NOMO-1 treated with dmso at 0.1 percent for 144 hours (cell line): Measurements from ENCODE around the gene MYO1F.

ENCODE experiments used
- DNase-seq: peaks from one replicate; lab custom pipeline; 2025; ENCODE audit not compliant: unreplicated experiment; lab: John Stamatoyannopoulos, UW

The MYO1F gene

DNA sequence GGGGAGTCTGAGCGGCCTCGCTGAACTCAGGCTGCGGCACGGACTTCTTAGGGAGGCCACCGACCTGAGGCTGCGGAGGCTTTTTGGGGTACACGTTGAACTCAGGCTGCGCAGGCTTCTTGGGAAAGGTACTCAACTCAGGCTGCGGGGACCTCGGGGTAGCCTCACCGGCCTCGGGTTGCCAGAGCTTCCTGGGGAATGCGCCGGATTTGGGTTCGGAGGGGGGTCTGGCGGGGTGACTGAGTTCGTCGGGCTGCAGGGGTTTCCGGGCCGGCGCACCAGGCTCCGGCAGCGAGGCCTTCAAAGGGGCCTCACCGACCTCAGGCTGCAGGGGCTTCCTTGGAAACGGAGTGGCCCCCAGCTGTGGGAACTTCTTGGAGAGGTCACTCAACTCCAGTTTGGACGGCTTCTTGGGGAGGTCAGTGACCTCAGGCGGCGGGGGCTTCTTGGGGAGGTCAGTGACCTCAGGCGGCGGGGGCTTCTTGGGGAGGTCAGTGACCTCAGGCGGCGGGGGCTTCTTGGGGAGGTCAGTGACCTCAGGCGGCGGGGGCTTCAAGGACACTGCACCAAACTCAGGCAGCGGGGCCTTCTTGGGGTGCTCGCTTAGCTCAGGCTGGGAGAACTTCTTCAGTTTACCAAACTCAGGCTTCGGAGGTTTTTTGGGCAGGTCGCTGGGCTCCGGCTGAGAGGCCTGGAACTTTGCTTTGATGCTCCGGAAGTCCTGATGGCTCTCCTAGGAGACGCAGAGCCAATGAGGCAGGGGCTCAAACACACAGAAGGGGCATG lies 78.0 kb downstream of the MYO1F start:
- no peak for DNase-seq

DNA sequence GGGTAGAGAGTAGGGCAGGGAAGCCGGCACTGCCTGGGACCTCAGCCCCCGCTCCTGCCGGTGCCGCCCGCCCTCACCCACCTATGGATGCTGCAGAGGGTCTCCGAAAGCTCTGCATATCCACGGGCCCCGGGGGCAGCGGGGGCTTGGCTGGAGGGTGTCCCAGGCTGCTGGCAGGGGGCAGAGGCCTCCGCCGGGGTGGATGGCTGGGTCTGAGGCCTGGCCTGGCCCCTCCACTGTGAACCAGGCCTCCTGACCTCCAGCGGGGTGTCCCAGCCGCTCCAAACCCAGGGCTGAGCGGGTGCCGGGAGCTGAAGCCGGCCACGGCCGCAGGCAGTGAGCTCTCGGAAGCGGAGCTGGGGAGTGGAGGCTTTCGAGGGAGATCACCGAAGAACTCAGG lies 78.9 kb downstream of the MYO1F start:
- DNase-seq: no peak

DNA sequence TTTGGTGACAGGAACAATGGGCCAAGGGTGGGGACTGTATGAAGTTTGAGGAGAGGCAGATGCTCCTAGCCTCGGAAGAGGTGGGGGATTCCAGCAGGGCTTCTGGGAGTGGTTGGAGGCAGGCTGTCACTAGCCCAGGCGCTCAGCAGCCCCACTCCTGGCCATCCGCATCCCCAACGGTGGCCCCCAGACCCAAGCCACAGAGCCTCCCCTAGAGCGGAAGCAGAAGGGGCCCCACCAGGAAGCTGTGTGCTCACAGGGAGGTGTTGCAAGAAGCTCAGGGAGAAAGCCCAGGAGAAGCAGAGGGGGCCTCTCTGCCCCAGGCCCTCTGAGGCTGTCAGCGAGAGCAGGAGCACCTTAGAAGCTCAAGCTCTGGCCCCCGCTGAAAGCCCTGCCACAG lies 83.1 kb downstream of the MYO1F start:
- DNase-seq: peak; percentile 95

DNA sequence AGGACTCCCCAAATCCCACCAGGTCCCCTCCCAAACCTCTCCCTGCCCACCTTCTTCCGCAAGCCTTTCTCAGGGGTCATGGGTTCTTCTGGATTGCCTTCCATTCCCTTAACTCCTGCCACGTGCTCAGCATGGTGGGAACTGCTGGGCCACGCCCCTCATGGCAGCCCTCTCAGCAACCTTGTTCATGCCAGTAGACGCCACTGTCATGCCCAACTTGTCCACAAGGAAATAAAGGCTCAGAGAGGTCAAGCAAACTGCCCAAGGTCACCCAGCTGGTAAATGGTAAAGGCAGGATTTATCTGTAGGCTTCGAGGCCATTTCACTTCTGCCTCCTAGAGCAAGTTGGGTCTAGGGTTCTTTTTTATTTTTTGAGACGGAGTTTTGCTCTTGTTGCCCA lies 85.7 kb downstream of the MYO1F start:
- no peak for DNase-seq

DNA sequence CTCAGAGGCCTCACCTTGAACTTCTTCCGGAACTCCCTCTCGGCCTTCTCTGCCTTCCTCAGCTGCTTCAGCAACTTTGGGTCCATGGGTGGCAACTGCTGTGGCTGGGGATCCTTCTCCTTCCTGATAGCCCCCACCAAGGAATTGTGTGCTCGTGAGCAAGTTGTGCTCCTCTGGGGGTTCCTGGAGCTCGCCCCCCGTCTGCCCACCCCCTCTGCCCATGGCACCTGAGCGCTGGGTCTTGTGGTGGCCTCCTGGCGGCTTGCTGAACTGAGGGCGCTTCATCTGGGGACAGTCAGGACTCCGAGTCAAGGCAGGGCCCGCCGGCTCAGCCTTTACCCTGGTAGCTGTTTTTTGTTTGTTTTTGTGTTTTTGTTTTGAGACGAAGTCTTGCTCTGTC lies 86.4 kb downstream of the MYO1F start:
- DNase-seq: no peak

DNA sequence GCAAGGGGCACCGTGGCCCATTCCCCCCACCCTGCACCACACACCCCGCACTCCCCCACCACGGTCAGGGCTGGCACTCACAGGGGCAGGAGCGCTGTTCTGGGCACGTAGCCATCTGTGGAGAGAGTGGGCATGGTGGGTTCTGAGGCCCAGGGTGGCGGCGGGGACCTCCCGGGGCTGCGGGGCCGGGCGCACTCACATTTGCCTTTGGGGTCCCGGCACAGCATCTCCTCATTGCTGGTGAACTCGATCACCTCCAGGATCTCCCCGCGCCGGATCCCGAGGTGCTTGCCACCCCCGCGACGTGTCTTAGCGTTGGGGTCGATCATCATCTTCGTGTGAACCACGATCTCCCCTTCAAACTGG lies 86.9 kb downstream of the MYO1F start:
- DNase-seq: no peak

DNA sequence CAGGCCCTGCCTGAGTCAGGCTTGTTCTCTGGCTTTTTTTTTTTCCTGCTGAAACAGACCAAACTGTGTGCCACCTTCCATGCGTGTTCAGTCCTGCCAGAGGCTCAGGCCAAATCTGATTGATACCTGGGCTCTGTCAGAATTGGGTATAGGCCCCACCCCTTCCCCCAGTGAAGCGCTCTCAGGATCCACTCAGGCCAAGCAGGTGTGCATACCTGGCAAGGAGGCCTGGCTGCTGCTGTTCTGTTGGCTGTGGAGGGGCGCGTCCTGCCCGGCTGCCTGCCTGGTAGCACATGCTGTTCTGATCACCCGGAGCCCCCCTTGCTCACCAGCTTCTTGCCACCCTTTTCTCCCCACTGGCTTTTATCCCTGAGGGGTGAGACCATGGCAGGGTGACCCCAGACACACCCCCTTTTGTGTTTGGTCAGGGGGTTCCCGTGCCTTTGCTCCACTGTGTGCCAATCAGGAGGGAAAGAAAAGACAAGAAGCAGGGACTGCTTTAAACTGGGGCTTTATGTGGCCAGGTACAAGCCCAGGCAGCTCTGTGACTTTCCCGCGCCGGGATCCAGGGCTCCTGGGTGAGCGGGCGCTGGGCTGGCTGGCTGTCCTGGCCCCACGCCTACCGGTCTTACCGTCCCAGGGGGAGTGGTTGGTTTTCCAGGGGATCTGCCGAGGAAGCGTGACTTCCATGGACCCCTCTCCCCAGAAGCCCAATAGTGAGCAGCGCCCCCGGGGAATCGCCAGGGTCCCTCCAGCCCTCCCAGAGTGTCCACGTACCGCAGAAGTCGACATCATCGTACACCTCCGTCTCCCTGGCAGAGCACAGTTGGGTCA lies 87.5 kb downstream of the MYO1F start:
- DNase-seq: no peak

DNA sequence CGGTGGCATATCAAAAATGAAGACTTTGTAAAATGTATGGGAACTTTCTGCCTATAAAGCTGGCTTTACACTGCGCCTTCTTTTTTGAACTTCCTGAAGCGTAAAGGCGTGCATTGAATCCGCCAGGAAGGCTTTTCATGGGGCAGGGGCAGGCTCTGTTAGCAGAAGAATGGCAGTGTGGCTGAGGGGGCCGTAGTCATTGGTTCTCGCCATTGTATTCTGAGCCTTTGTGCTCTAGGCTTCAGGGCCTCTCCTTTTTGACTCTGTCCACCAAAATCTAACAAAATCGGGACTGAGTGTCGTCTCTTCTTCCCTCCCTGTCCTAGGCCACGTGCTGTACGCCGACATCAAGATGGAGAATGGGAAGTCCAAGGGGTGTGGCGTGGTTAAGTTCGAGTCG lies 88.9 kb downstream of the MYO1F start:
- no peak for DNase-seq

DNA sequence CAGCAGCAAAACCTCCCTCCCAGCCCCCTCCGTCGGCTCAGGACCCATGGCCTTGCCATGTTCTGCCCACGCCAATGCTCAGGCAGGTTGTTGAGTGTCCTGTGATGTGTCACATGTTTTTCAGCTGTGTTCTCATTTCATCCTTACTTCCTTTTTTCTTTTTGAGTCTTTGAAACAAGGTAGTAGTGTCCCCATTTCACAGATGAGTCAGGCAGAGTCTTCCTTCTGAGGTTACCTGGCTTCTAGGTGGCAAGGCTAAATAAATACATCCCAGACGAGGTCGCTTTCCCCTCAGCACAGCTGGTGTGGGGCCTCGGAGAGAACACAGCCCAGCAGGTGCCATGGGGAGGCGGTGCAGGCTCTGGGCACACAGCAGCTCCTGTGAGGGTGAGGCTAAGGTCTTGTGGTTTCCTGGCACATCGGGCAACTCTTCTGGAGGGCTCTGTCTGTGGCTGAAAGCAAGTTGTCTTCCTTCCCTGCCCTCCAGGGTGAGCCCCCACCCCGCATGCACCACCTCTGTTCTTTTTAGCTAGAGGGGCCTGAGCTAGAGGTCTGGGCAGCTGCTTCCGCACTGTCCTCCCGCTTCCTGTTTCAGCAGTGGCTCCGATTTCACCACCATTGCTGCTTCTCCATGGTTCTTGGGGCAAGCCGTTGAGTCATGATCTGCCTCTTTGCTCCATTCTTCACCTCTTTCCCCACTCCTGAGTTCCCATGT lies 89.9 kb downstream of the MYO1F start:
- peak; percentile 94 for DNase-seq

DNA sequence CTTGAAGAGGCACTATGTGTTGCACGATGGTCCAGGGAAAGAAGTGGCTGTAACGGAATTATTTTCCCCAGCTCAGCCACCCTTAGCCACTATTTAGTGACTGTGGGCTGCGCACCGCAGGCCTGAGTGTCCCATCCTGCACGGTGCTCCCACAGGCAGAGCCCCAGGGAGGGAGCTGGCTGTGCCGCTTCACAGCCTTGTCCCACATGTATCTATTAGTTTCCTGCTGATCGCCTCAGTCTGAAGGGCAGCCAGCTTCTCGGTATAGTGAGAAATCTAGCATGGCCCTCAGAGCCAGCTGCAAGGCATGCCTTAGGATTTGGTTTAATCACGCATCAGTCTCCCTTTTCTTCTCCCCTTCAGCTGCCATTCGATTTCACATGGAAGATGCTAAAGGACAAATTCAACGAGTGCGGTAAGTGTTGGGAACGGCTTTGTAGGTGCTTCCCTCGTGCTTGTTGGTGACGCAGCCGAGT lies 90.5 kb downstream of the MYO1F start:
- no peak for DNase-seq

DNA sequence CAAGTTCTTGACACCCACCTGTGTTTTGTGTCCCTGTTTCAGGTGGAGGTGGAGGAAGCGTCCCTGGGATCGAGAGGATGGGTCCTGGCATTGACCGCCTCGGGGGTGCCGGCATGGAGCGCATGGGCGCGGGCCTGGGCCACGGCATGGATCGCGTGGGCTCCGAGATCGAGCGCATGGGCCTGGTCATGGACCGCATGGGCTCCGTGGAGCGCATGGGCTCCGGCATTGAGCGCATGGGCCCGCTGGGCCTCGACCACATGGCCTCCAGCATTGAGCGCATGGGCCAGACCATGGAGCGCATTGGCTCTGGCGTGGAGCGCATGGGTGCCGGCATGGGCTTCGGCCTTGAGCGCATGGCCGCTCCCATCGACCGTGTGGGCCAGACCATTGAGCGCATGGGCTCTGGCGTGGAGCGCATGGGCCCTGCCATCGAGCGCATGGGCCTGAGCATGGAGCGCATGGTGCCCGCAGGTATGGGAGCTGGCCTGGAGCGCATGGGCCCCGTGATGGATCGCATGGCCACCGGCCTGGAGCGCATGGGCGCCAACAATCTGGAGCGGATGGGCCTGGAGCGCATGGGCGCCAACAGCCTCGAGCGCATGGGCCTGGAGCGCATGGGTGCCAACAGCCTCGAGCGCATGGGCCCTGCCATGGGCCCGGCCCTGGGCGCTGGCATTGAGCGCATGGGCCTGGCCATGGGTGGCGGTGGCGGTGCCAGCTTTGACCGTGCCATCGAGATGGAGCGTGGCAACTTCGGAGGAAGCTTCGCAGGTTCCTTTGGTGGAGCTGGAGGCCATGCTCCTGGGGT lies 91.5 kb downstream of the MYO1F start:
- DNase-seq: no peak

DNA sequence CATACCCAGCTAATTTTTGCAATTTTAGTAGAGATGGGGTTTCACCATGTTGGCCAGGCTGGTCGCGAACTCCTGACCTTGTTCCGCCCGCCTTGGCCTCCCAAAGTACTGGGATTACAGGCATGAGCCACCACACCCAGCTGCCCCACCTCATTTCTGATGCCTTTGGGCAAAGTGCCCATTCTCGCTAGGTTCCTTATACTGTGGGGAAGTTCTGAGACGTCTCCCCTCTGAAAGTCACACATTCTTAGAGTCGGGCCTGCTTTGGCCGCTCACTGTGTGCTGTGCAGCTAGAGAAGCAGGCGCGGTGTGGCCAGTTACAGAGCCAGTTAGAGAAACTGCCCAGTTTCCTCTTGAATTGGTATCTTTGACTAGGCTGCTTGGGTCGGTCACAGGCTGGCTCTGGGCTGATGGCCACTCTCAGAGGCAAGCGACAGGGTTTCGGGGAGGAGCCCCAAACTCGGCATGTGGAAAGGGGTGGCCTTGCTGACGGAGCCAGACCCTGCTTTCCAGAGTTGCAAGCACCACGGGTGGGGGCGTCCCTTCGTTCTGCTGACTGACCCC lies 92.8 kb downstream of the MYO1F start:
- no peak for DNase-seq

DNA sequence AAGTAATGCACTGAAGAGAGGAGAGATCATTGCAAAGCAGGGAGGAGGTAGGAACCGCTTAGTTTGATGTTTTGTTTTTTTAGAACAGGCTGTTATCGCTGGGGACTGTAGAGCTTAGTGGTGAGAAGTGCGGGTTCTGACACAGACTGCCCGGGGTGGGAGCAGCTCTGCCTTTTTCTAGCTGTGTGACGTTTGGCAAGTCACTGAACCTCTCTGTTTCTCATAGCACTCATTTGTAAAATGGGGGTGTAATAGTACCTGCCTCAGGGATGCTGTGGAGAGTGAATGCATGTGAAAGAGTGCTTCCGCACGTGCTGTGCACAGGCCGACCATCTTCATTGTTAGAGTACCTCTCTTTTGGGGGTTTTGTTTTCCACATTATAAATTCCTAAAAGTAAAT lies 94.1 kb downstream of the MYO1F start:
- no peak for DNase-seq

DNA sequence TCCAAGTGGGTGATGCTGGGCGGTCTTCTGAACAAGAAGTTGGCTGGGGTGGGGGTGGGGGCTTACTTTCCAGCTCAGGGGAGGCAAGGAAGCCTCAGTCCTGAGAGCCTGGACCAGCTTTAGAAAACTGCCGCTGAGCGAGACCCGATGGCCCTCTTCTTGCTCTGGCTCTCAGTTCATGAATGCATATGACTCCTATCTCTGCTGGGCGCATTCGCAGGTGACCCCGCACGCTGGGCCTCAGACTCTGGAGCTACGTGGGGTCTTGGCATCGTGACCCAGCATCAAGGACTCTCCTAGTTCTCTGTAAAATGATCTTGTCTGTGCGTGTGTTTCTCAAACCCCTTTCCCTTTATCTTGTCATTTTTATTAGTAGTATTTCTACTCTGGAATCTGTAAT lies 94.5 kb downstream of the MYO1F start:
- DNase-seq: no peak

DNA sequence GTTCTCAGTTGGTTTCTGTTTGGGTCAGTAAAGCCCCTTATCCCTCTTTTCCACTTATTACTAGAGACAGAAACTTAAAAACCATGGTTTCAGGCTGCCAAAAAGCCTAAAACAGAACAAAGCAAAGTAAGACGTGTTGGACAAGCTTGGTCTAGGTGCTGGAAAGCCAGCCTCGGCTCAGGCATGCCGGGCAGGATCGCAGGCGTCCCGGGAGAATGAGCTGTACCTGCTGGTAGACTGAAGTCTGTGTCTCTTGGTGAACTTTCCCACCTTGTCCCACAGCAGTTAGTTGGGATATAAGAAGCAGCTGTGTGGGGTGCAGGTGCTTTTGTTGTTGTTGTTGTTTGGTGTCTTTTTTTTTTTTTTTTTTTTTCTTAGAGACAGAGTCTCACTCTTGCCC lies 95.6 kb downstream of the MYO1F start:
- no peak for DNase-seq

DNA sequence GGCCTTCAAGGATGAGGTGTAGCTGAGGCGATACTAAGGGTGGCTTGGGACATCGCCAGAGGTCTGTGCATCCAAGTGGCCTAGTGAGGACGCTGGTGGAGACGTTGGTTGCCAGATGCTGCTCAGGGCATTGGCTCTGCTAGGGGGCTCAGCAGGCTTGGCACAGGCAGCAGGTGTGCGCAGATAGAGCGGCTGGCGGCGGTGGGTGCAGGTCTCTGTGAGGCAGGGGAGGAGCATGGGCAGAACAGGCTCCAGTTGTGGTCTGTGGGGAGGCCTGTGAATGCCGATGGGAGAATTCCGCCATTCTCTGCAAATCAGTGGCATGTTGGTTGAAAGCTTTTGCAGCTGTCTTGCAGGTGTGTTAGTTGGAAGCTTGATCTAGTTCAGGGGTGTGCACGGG lies 96.0 kb downstream of the MYO1F start:
- DNase-seq: no peak

DNA sequence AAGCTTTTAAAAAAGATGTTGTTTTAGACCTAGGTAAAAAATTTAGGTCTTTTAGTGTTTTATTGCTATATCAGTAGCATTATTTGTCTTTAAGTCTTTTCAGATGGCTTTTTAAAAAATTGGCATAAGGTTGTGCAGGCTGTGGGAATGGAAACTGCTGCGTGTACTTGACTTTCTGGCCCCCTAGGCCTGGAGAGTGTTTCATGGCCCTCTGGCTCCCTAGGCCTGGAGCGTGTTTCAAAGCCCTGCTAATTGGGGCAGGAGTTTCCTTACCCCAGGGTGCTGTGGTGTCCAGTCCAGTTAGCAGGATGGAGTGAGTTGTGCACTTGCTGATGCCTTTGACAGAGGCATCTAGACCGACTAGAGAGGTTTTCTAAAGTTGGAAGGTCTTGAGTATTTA lies 98.6 kb downstream of the MYO1F start:
- DNase-seq: no peak

DNA sequence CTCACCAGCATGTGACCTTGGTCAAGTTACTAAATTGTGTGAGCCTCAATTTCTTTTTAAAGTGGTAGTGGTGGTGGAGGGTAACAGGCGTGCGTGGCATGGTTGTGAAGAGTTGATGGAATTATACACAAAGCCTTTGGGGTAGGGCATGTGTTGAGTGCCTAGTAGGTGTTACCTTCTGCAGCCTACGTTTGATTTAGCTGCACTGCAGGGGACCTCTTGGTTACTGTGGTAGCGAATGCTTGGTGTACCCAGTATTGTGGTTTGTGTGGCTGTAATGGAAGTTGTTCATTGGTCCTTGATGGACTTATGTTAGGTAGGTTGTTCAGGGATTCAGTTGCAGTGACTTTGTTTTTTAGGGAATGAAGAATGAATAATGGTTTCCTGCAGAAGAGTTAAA lies 99.4 kb downstream of the MYO1F start:
- DNase-seq: no peak

DNA sequence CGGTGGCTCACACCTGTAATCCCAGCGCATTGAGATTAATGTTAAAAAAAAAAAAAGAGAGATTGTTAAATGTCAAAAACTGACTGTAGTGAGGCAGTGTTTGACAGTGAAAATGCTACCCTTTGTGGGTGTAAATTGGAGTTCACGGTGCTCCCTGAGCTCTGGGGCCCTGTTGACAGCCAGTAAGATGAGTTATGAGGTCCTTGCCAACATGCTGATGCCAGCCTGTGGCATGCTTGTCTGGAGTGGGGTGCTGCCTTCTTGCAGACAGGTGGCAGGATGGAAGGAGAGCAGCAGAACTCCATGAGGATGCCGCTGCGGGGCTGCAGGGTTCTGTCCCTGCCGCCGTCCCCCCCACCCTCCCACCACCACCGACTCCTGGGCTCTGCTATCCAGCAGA lies 100.7 kb downstream of the MYO1F start:
- DNase-seq: no peak

DNA sequence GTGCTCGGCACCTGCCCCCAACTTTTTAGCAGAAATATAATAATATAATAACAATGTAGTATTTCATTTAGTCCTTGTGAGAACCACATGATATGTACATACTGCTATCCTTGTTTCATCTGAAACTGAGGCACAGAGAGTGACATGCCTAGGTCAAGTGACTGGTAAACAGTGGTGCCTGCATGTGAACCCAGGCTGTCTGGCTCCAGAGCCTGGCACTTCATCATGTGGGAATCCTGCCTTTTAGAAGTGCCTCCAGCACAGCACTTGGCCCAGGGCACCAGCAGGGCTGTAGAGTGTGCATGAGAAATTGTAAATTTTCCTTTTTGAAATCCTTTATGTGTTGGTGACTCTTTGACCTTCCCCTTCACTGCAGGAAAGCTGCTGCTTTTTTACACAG lies 102.2 kb downstream of the MYO1F start:
- no peak for DNase-seq
